ENCODE data around the gene KLHL28.

Gene KLHL28

GRCh38 chr14:44968714-44969113, 7.0 kb upstream of the KLHL28 start:
- H3K36me3 Mint-ChIP-seq (ENCODE audit: low read depth), result peaks cover 48% of the 10 kb centered on the region
- H3K9me3 Mint-ChIP-seq, result peaks cover 20% of the 10 kb centered on the region
- H3K27me3 Mint-ChIP-seq (ENCODE audit: low read depth), result no peaks in the 10 kb centered on the region
- no peak overlapping the region for H3K27ac Mint-ChIP-seq
- H3K4me3 Mint-ChIP-seq, result peak overlapping the region; percentile 7
- H3K4me1 Mint-ChIP-seq (ENCODE audit: low read depth), result peaks cover 64% of the 10 kb centered on the region
- DNase-seq (ENCODE audit: low spot score), result no peak

DNA sequence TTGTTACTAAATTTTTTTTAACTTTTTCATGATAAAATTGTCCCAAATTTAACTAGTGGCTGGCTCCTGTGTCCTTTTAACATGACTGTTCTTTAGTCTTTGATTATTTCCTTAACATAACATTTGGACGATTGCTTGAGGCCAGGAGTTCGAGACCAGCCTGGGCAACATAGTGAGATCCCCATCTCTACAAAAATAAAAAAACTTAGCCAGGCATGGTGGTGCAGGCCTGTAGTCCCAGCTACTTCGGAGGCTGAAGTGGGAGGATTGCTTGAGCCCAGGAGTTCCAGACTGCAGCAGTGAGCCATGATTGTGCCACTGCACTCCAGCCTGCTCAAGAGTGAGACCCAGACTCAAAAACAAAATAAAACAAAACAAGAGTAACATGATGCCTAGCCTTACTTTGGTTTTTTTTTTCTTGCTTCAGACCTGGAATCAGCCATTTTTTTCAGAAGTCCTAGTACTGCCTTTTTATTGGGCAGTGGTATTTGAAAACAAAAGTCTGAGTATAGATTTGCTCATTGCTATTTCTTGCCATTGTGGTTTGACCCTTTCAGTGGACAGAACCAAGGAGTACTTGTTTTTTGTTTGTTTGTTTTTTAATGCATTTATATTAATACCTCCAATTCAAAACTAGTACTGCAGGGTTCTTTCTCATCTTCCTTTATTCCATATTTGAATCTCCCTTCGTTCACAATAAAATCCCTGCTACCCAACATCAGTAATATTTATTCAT, 5.0 kb upstream of the KLHL28 start:
- Mint-ChIP-seq H3K27ac (no peak overlapping the region), H3K4me3 (peak overlapping the region; percentile 60), H3K27me3 (ENCODE audit: low read depth) (no peaks in the 10 kb centered on the region), H3K36me3 (ENCODE audit: low read depth) (peaks cover 44% of the 10 kb centered on the region), H3K9me3 (peaks cover 20% of the 10 kb centered on the region), H3K4me1 (ENCODE audit: low read depth) (peaks cover 61% of the 10 kb centered on the region)
- no peak for DNase-seq (ENCODE audit: low spot score)

- DNase-seq (ENCODE audit: low spot score), result no peak
- Mint-ChIP-seq H3K27ac (peak overlapping the region; percentile 12), H3K9me3 (no peaks in the 10 kb centered on the region), H3K4me1 (ENCODE audit: low read depth) (peaks cover 54% of the 10 kb centered on the region), H3K4me3 (no peak overlapping the region), H3K27me3 (ENCODE audit: low read depth) (no peaks in the 10 kb centered on the region), H3K36me3 (ENCODE audit: low read depth) (peaks cover 21% of the 10 kb centered on the region)
Measured at GRCh38 chr14:44963775-44964380, 2.1 kb upstream of the KLHL28 start.

DNA sequence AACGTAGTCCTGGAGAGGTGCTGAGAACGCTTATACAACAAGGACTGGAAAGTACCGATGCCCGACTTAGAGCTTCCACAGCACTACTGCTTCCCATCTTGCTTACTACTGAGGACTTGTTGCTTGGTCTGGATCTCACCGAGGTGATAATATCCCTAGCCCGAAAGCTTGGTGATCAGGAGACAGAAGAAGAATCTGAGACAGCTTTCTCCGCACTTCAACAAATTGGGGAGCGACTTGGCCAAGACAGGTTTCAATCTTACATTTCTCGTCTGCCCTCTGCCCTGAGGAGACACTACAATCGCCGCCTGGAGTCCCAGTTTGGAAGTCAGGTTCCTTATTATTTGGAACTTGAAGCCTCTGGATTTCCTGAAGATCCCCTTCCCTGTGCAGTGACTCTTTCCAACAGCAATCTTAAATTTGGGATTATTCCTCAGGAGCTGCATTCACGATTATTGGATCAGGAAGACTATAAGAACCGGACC, 1.3 kb upstream of the KLHL28 start:
- Mint-ChIP-seq H3K27me3 (ENCODE audit: low read depth) (no peaks in the 10 kb centered on the region), H3K36me3 (ENCODE audit: low read depth) (peaks cover 14% of the 10 kb centered on the region), H3K9me3 (no peaks in the 10 kb centered on the region), H3K27ac (no peak overlapping the region), H3K4me3 (no peak overlapping the region), H3K4me1 (ENCODE audit: low read depth) (peaks cover 50% of the 10 kb centered on the region)
- DNase-seq (ENCODE audit: low spot score), result peak; percentile 16

GRCh38 chr14:44962334-44963043, 742 bp upstream of the KLHL28 start:
- Mint-ChIP-seq H3K27ac (no peak overlapping the region), H3K4me1 (ENCODE audit: low read depth) (peaks cover 46% of the 10 kb centered on the region), H3K9me3 (no peaks in the 10 kb centered on the region), H3K27me3 (ENCODE audit: low read depth) (no peaks in the 10 kb centered on the region), H3K4me3 (no peak overlapping the region), H3K36me3 (ENCODE audit: low read depth) (peaks cover 13% of the 10 kb centered on the region)
- DNase-seq (ENCODE audit: low spot score), result no peak

- peak; percentile 58 for DNase-seq (ENCODE audit: low spot score)
- H3K27ac Mint-ChIP-seq, result no peak overlapping the region
- H3K27me3 Mint-ChIP-seq (ENCODE audit: low read depth), result no peaks in the 10 kb centered on the region
- no peaks in the 10 kb centered on the region for H3K9me3 Mint-ChIP-seq
- peaks cover 5% of the 10 kb centered on the region for H3K36me3 Mint-ChIP-seq (ENCODE audit: low read depth)
- H3K4me1 Mint-ChIP-seq (ENCODE audit: low read depth), result peaks cover 42% of the 10 kb centered on the region
- H3K4me3 Mint-ChIP-seq, result no peak overlapping the region
Measured at GRCh38 chr14:44961151-44961553, 595 bp downstream of the KLHL28 start.

- DNase-seq (ENCODE audit: low spot score), result no peak
- Mint-ChIP-seq H3K4me3 (no peak overlapping the region), H3K9me3 (no peaks in the 10 kb centered on the region), H3K36me3 (ENCODE audit: low read depth) (peaks cover 5% of the 10 kb centered on the region), H3K27me3 (ENCODE audit: low read depth) (no peaks in the 10 kb centered on the region), H3K4me1 (ENCODE audit: low read depth) (peaks cover 42% of the 10 kb centered on the region), H3K27ac (peak overlapping the region; percentile 63)
Measured at GRCh38 chr14:44960646-44961045, 1.1 kb downstream of the KLHL28 start.

- H3K4me3 Mint-ChIP-seq, result no peak overlapping the region
- peaks cover 3% of the 10 kb centered on the region for H3K36me3 Mint-ChIP-seq (ENCODE audit: low read depth)
- H3K27me3 Mint-ChIP-seq (ENCODE audit: low read depth), result no peaks in the 10 kb centered on the region
- no peak for DNase-seq (ENCODE audit: low spot score)
- H3K27ac Mint-ChIP-seq, result peak overlapping the region; percentile 63
- H3K9me3 Mint-ChIP-seq, result no peaks in the 10 kb centered on the region
- peaks cover 38% of the 10 kb centered on the region for H3K4me1 Mint-ChIP-seq (ENCODE audit: low read depth)
Measured at GRCh38 chr14:44960146-44960545, 1.6 kb downstream of the KLHL28 start.

DNA sequence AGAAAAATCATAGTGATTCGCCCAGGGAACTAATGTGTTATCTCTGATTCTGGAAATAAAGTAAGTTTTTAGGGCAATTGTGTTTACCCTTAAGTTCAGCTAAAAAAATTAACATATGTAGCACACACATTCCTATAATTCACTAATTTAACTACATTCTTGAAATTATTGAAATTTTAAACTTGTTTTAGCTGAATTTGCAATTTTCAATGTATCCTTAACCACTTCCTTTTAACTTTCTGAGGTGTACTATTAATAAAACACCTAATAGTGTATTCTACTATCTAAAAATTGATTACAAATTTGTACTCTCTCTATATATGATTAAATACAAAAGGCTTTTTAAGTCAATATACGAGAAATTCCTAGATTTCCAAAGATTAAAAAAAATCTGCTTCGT, 2.2 kb downstream of the KLHL28 start:
- H3K9me3 Mint-ChIP-seq, result no peaks in the 10 kb centered on the region
- no peak for DNase-seq (ENCODE audit: low spot score)

GRCh38 chr14:44956866-44957265, 4.9 kb downstream of the KLHL28 start:
- Mint-ChIP-seq H3K36me3 (ENCODE audit: low read depth) (peaks cover 6% of the 10 kb centered on the region), H3K4me3 (no peak overlapping the region), H3K9me3 (no peaks in the 10 kb centered on the region), H3K27ac (no peak overlapping the region), H3K4me1 (ENCODE audit: low read depth) (peaks cover 24% of the 10 kb centered on the region), H3K27me3 (ENCODE audit: low read depth) (no peaks in the 10 kb centered on the region)
- no peak for DNase-seq (ENCODE audit: low spot score)

More for the DNA sequence above, 2.2 kb downstream of the KLHL28 start:
- Mint-ChIP-seq H3K27ac (peak overlapping the region; percentile 63), H3K36me3 (ENCODE audit: low read depth) (peaks cover 2% of the 10 kb centered on the region), H3K27me3 (ENCODE audit: low read depth) (no peaks in the 10 kb centered on the region), H3K4me1 (ENCODE audit: low read depth) (peaks cover 33% of the 10 kb centered on the region), H3K4me3 (peak overlapping the region; percentile 42)

GRCh38 chr14:44955528-44955927, 6.2 kb downstream of the KLHL28 start:
- no peaks in the 10 kb centered on the region for H3K9me3 Mint-ChIP-seq
- no peak overlapping the region for H3K27ac Mint-ChIP-seq
- H3K4me3 Mint-ChIP-seq, result no peak overlapping the region
- H3K4me1 Mint-ChIP-seq (ENCODE audit: low read depth), result peaks cover 24% of the 10 kb centered on the region
- peaks cover 12% of the 10 kb centered on the region for H3K36me3 Mint-ChIP-seq (ENCODE audit: low read depth)
- DNase-seq (ENCODE audit: low spot score), result no peak
- H3K27me3 Mint-ChIP-seq (ENCODE audit: low read depth), result no peaks in the 10 kb centered on the region

DNA sequence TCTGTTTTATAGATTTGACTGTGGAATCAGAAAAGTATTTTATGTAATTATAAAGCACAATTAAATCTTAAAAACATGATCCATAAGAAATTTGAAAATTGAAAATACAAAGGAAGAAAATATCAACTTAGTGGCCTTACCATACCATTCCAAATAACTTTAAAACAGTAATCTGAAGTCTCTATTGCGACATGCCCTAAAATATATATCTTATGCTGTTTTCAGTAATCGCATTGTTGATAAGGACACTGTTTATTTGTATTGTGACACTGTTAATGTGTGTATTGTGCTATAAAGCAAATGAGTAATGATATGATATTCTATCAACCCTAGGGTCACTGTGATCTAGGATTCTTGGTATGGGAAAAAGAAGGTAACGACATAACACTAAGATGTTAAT, 7.0 kb downstream of the KLHL28 start:
- Mint-ChIP-seq H3K4me3 (no peak overlapping the region), H3K27me3 (ENCODE audit: low read depth) (no peaks in the 10 kb centered on the region), H3K36me3 (ENCODE audit: low read depth) (peaks cover 13% of the 10 kb centered on the region), H3K27ac (no peak overlapping the region), H3K4me1 (ENCODE audit: low read depth) (peaks cover 18% of the 10 kb centered on the region), H3K9me3 (no peaks in the 10 kb centered on the region)
- DNase-seq (ENCODE audit: low spot score), result no peak

GRCh38 chr14:44952391-44953110, 9.2 kb downstream of the KLHL28 start:
- Mint-ChIP-seq H3K27ac (no peak overlapping the region), H3K4me3 (no peak overlapping the region), H3K9me3 (no peaks in the 10 kb centered on the region)

More at GRCh38 chr14:44952391-44953110, 9.2 kb downstream of the KLHL28 start:
- Mint-ChIP-seq H3K27me3 (ENCODE audit: low read depth) (no peaks in the 10 kb centered on the region), H3K4me1 (ENCODE audit: low read depth) (peaks cover 10% of the 10 kb centered on the region), H3K36me3 (ENCODE audit: low read depth) (peaks cover 24% of the 10 kb centered on the region)
- DNase-seq (ENCODE audit: low spot score), result no peak
